AG09309 (cell line): ENCODE results near the gene EHBP1.

Source experiments
- DNase-seq: peaks from one replicate; pipeline ENCODE4 v3.0.0-alpha.2; 2010; ENCODE audit warnings: low read depth
- H3K4me3 ChIP-seq: 2 replicates; pipeline ENCODE4 v1.5.1; 2011; ENCODE audit warnings: mild to moderate bottlenecking, low read depth, low read length, moderate library complexity; ENCODE audit not compliant: control insufficient read depth
- CTCF ChIP-seq: IDR thresholded peaks from 2 replicates; pipeline ENCODE4 v1.5.1; 2011; ENCODE audit warnings: mild to moderate bottlenecking, low read depth, low read length, inconsistent platforms; ENCODE audit not compliant: insufficient read depth, control insufficient read depth; ENCODE audit errors: missing control alignments

EHBP1 gene

GRCh38 chr2:63056107-63057050, 350.9 kb downstream of the EHBP1 start:
- no peak for TF ChIP-seq CTCF
- no peak for DNase-seq
- H3K4me3 ChIP-seq, result no peak overlapping the region

- no peak overlapping the region for H3K4me3 ChIP-seq
- no peak for DNase-seq
- no peak for TF ChIP-seq CTCF
Measured at GRCh38 chr2:63057249-63058143, 352.0 kb downstream of the EHBP1 start.

GRCh38 chr2:63058144-63058920, 352.8 kb downstream of the EHBP1 start:
- DNase-seq, result no peak
- H3K4me3 ChIP-seq, result no peak overlapping the region
- TF ChIP-seq CTCF, result no peak

- DNase-seq, result no peak
- TF ChIP-seq CTCF, result no peak
- no peak overlapping the region for H3K4me3 ChIP-seq
Measured at GRCh38 chr2:63058921-63059792, 353.6 kb downstream of the EHBP1 start.

- DNase-seq, result no peak
- TF ChIP-seq CTCF, result no peak
- no peak overlapping the region for H3K4me3 ChIP-seq
Measured at GRCh38 chr2:63059793-63060471, 354.4 kb downstream of the EHBP1 start.
